HepG2 (cell line): ENCODE data around the gene BBIP1. TPM values are rescaled to one million over a fixed set of nuclear protein-coding genes. Genes with fewer than 3 reads are reported as not detected.

ENCODE experiments used
- ARNTL ChIP-seq: sonication (generic); formaldehyde crosslinking; IDR thresholded peaks from 2 replicates; pipeline ENCODE4 v1.4.0; 2020; ENCODE audit warnings: mild to moderate bottlenecking, missing genetic modification reagents
- BRF2 ChIP-seq: sonication (generic); formaldehyde crosslinking; IDR thresholded peaks from 2 replicates; pipeline ENCODE4 v1.8.1; 2022; ENCODE audit warnings: mild to moderate bottlenecking, missing genetic modification reagents
- CBX5 ChIP-seq: sonication (generic); formaldehyde crosslinking; IDR thresholded peaks from 2 replicates; pipeline ENCODE4 v1.4.0; 2020; ENCODE audit warnings: missing genetic modification reagents, borderline replicate concordance
- CERS6 ChIP-seq: sonication (generic); formaldehyde crosslinking; IDR thresholded peaks from 2 replicates; pipeline ENCODE4 v1.5.0; 2020; ENCODE audit warnings: missing genetic modification reagents
- GMEB1 ChIP-seq: sonication (generic); formaldehyde crosslinking; IDR thresholded peaks from 2 replicates; pipeline ENCODE4 v1.5.1; 2020; ENCODE audit warnings: missing genetic modification reagents, mild to moderate bottlenecking, borderline replicate concordance
- HNF1A ChIP-seq, 2 experiments: sonication (generic) in 1 of 2; formaldehyde crosslinking in 1 of 2; IDR thresholded peaks; 2 replicates each; pipeline versions ENCODE4 v1.4.0 to v1.6.1; 2016 to 2020; ENCODE audit warnings: borderline replicate concordance in 1 of 2, low read depth in 1 of 2, mild to moderate bottlenecking in 1 of 2, missing genetic modification reagents in 1 of 2
- IRF1 ChIP-seq: sonication (generic); formaldehyde crosslinking; IDR thresholded peaks from 2 replicates; pipeline ENCODE4 v1.4.0; 2020; ENCODE audit warnings: low read depth, mild to moderate bottlenecking, missing genetic modification reagents
- IRF2 ChIP-seq: IDR thresholded peaks from 2 replicates; pipeline ENCODE4 v1.6.1; 2018; ENCODE audit warnings: missing genetic modification reagents, missing compliant biosample characterization
- ISX ChIP-seq: sonication (generic); formaldehyde crosslinking; conservative IDR thresholded peaks from 2 replicates; pipeline ENCODE4 v1.5.0; 2020; ENCODE audit warnings: missing genetic modification reagents
- MLLT10 ChIP-seq: sonication (generic); formaldehyde crosslinking; IDR thresholded peaks from 2 replicates; pipeline ENCODE4 v1.4.0; 2020; ENCODE audit warnings: missing genetic modification reagents
- MTF1 ChIP-seq: sonication (generic); formaldehyde crosslinking; IDR thresholded peaks from 2 replicates; pipeline ENCODE4 v1.5.0; 2020; ENCODE audit warnings: missing genetic modification reagents
- PCBP2 ChIP-seq: fragments of 200-400 bp; formaldehyde crosslinking; optimal IDR thresholded peaks from 2 replicates; pipeline ENCODE3; 2018; ENCODE audit warnings: low read length, low read depth; ENCODE audit not compliant: poor library complexity, severe bottlenecking
- REXO4 ChIP-seq: sonication (generic); formaldehyde crosslinking; IDR thresholded peaks from 2 replicates; pipeline ENCODE4 v1.8.0; 2022; ENCODE audit warnings: missing genetic modification reagents, mild to moderate bottlenecking, borderline replicate concordance
- THAP11 ChIP-seq: IDR thresholded peaks from 2 replicates; pipeline ENCODE4 v1.6.1; 2016; ENCODE audit warnings: missing biosample characterization, missing genetic modification reagents
- ZBTB33 ChIP-seq: sonication (generic); formaldehyde crosslinking; IDR thresholded peaks from 2 replicates; pipeline ENCODE4 v1.4.0; 2020; ENCODE audit warnings: missing genetic modification reagents
- ZMYM4 ChIP-seq: sonication (generic); formaldehyde crosslinking; IDR thresholded peaks from 2 replicates; pipeline ENCODE4 v1.8.1; 2023; ENCODE audit warnings: mild to moderate bottlenecking, missing genetic modification reagents
- ZNF354B ChIP-seq: sonication (generic); formaldehyde crosslinking; IDR thresholded peaks from 2 replicates; pipeline ENCODE4 v1.8.0; 2022; ENCODE audit warnings: mild to moderate bottlenecking, missing genetic modification reagents
- polyA plus RNA-seq, 8 experiments: library from polyadenylated mRNA; depleted of rRNA in 3 of 8; stranded (reverse) in 7 of 8; unstranded in 1 of 8; fragments of >200 nt; fragmentation: Illumina TruSeq in 4 of 8; extraction: Trizol in 4 of 8; gene quantifications; 2 replicates each; pipeline versions ENCODE4 v1.2.1 to v1.2.3, GENCODE V29; 2011 to 2016; ENCODE audit warnings: low read depth in 4 of 8, missing spikeins in 1 of 8, mixed read lengths in 1 of 8; ENCODE audit not compliant: insufficient read depth in 1 of 8
- total RNA-seq, 5 experiments: library from RNA; depleted of rRNA; stranded (reverse); fragments of >200 nt; fragmentation: Illumina TruSeq; extraction: Trizol; gene quantifications; 2 replicates each; pipeline ENCODE4 v1.2.3, GENCODE V29; 2016; ENCODE audit warnings: low read depth in 1 of 5

Gene BBIP1
- total and polyA plus RNA-seq, 2 of the 13 experiments (the other 11 are each of a cell fraction or from before 2014, with no cell fraction given), result 18.3 to 24.1 TPM

GRCh38 chr10:110871298-110872084 is 47.5 kb downstream of the BBIP1 start, which contains the start of gene PDCD4 (continued):
- TF ChIP-seq CERS6 (no peak), ARNTL (0 out of 2 replicates have a peak, but pooled peaks have one; percentile 49), REXO4 (CRISPR knock-in tag) (no peak), THAP11 (CRISPR knock-in tag) (no peak; the same call in none of the 2 replicates), CBX5 (CRISPR knock-in tag) (no peak), HNF1A (IDR thresholded peaks at IDR 0.05; ENCODE audit: low read depth) (no peak), HNF1A (CRISPR knock-in tag; IDR thresholded peaks at IDR 0.05; ENCODE audit: borderline replicate concordance) (peak; percentile 34; the same call in 1 of the 2 replicates), IRF2 (CRISPR knock-in tag) (no peak), PCBP2 (no peak), ZNF354B (CRISPR knock-in tag) (no peak), BRF2 (CRISPR knock-in tag) (no peak), MTF1 (no peak), IRF1 (no peak), GMEB1 (CRISPR knock-in tag) (no peak), ISX (CRISPR knock-in tag) (no peak), ZBTB33 (CRISPR knock-in tag) (no peak), MLLT10 (CRISPR knock-in tag) (no peak), ZMYM4 (CRISPR knock-in tag) (peak; percentile 45; the same call in 1 of the 2 replicates)
